ENCODE results near the gene LMTK3.

The LMTK3 gene

GRCh38 chr19:48511800-48512503 is at the start of gene LMTK3:
TSS of gene LMTK3 (minus strand) at chr19:48511835. CDS start at chr19:48511576, 259 bp downstream.
- peak; percentile 35 to 78 (median 58) for DNase-seq

- DNase-seq: no peak
Observed at GRCh38 chr19:48561412-48561811, 49.8 kb upstream of the LMTK3 start.

GRCh38 chr19:48560095-48560530 is 48.5 kb upstream of the LMTK3 start:
- no peak for DNase-seq

GRCh38 chr19:48558018-48558684 is 46.5 kb upstream of the LMTK3 start:
- DNase-seq: no peak

GRCh38 chr19:48556825-48557224 is 45.2 kb upstream of the LMTK3 start:
- DNase-seq: no peak

- no peak for DNase-seq
Observed at GRCh38 chr19:48556163-48556562, 44.5 kb upstream of the LMTK3 start.

GRCh38 chr19:48554385-48555091 is 42.9 kb upstream of the LMTK3 start:
- no peak for DNase-seq

GRCh38 chr19:48553676-48554384 is 42.2 kb upstream of the LMTK3 start:
- no peak for DNase-seq

- no peak for DNase-seq
Observed at GRCh38 chr19:48552406-48553322, 41.0 kb upstream of the LMTK3 start.

- DNase-seq: no peak
Observed at GRCh38 chr19:48551437-48552302, 40.0 kb upstream of the LMTK3 start, which contains the start of gene SULT2B1. TSS of gene SULT2B1 (plus strand) at chr19:48552172. CDS start at chr19:48552253, 81 bp downstream.

- no peak for DNase-seq
Observed at GRCh38 chr19:48549380-48549779, 37.7 kb upstream of the LMTK3 start.

GRCh38 chr19:48548253-48548911 is 36.7 kb upstream of the LMTK3 start:
- DNase-seq: no peak

GRCh38 chr19:48547722-48548121 is 36.1 kb upstream of the LMTK3 start:
- no peak for DNase-seq

- DNase-seq: no peak
Observed at GRCh38 chr19:48544856-48545750, 33.5 kb upstream of the LMTK3 start.

- DNase-seq: no peak
Observed at GRCh38 chr19:48543121-48543710, 31.6 kb upstream of the LMTK3 start.

- no peak for DNase-seq
Observed at GRCh38 chr19:48541813-48542212, 30.2 kb upstream of the LMTK3 start.

GRCh38 chr19:48540110-48540509 is 28.5 kb upstream of the LMTK3 start:
- DNase-seq: no peak

- no peak for DNase-seq
Observed at GRCh38 chr19:48539503-48540096, 28.0 kb upstream of the LMTK3 start.
